GM10266 (cell line): ENCODE data around the gene PRKCD.

ENCODE experiments used
- DNase-seq: peaks from one replicate; pipeline ENCODE4 v3.0.0; 2012; ENCODE audit errors: extremely low spot score
- TF ChIP-seq, protein P1 (sequence below): IDR thresholded peaks from 2 replicates; pipeline ENCODE4 v1.5.1; 2012; ENCODE audit warnings: mild to moderate bottlenecking, low read depth; ENCODE audit not compliant: control insufficient read depth, insufficient read depth; ENCODE audit errors: missing control alignments

The PRKCD gene

DNA sequence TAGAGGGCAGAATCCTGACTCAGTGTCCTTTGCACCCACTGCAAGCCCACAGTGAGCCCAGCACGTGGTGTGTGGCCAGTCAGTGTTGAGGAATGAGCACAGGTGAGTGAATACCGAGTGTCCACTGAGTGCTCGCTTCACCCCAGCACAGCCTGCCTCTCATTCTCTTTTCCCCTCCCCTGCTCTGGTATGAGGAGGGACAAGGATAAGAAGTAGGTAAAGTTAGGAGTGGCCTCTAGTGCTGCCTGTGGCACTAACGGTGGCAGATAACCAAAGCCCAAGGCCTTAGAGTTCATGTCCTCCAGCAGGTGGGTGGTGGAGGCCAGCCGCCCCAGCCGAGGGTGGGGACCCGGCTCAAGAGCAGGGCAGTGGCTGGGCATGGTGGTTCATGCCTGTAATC is 38.0 kb downstream of the PRKCD start:
- DNase-seq = no peak
- TF ChIP-seq, protein P1, sequence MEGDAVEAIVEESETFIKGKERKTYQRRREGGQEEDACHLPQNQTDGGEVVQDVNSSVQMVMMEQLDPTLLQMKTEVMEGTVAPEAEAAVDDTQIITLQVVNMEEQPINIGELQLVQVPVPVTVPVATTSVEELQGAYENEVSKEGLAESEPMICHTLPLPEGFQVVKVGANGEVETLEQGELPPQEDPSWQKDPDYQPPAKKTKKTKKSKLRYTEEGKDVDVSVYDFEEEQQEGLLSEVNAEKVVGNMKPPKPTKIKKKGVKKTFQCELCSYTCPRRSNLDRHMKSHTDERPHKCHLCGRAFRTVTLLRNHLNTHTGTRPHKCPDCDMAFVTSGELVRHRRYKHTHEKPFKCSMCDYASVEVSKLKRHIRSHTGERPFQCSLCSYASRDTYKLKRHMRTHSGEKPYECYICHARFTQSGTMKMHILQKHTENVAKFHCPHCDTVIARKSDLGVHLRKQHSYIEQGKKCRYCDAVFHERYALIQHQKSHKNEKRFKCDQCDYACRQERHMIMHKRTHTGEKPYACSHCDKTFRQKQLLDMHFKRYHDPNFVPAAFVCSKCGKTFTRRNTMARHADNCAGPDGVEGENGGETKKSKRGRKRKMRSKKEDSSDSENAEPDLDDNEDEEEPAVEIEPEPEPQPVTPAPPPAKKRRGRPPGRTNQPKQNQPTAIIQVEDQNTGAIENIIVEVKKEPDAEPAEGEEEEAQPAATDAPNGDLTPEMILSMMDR = no peak

DNA sequence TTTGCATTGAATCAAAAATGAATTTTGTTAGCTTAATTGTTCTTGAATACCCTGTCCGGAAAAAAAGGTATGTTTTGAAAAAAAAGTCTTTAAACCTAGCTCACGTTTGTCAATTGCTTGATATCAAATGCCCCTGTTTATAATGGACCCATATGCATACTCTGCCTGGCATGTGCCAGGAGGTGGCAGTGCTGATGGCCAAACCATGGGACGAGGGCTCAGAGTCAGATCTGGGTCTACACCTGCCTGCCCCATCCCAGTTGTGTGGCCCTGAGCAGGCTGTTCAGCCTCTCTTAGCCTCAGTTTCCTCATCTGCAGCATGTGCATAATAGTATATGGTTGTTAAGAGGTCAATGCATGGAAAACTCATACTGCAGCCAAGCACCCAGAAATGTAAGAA is 38.8 kb downstream of the PRKCD start:
- TF ChIP-seq, protein P1 = peak; percentile 36
- no peak for DNase-seq

DNA sequence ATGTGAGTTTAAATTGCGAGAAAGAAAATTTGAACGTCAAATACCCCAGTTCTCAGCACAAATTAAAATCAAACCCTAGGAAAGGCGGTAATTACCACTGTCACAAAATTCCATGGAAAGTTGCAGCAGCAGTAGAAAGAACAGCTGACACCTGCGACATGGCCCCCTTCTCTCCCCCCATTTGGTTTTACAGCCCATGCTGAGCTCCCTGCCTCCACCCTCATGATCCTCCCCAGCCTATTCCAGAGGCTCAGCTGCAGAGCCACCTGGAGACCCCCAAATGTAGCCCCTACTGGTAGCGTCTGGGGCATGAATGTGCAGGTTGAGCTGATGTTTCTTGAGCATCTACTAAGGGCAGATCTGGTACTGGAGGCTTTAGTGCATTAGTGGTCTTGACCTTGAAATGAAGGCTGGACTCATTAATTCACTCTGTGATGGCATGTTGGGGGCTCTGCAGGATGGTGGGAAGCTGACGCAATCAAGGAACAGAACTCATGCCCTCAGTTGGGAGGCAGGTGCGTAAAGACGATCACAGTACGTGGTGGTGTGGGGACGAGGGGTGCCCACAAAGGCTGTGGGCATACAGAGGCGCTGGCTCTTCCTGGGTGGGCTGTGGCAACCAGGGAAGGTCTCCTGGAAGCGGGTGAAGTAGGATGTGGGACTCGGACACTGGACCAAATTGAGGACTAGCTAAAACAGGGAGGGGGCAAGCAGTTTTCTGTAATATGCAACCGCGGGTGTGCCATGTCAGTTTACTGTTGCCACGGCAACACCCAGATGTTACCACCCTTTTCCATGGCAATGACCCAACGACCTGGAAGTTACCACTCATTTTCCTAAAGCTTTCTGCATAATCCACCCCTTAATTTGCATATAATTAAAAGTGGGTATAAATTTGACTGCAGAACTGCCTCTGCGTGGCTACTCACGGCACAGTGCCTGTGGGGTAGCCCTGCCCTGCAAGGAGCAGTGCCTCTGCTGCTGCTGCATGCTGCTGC is 39.8 kb downstream of the PRKCD start:
- TF ChIP-seq, protein P1 = no peak
- no peak for DNase-seq

DNA sequence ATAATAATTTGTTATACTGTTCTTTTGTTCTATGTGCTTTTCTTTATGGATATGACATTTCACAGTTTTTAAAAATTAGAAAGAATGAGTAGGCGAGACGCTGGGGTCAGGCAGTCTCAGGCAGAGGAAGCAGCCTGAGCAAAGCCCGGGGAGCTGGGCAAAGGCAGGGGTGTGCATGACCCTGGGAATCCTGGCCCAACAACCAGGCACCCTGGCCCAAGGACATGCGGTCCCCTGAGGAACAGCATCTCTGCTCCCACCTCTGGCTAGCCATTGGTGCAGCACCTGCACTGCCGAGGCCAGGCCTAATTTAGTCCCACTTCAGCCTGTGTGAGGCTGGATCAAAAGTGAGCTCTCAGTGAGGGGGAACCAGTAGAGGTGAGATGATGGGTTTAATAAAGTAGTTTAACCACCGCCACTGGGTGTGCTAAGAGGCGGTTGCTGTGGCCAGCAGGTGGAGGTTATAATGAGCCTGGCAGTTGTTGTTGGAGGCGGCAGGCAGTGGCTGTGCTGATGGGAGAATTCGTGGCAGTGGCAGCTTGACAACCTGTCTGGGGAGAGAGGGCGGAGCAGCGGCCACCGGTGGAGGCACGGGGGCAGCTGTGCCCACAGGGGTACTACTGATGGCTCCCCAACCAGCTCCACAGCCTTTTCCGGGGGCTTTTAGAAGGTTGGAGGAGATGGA is 41.5 kb downstream of the PRKCD start:
- TF ChIP-seq, protein P1 = no peak
- no peak for DNase-seq

DNA sequence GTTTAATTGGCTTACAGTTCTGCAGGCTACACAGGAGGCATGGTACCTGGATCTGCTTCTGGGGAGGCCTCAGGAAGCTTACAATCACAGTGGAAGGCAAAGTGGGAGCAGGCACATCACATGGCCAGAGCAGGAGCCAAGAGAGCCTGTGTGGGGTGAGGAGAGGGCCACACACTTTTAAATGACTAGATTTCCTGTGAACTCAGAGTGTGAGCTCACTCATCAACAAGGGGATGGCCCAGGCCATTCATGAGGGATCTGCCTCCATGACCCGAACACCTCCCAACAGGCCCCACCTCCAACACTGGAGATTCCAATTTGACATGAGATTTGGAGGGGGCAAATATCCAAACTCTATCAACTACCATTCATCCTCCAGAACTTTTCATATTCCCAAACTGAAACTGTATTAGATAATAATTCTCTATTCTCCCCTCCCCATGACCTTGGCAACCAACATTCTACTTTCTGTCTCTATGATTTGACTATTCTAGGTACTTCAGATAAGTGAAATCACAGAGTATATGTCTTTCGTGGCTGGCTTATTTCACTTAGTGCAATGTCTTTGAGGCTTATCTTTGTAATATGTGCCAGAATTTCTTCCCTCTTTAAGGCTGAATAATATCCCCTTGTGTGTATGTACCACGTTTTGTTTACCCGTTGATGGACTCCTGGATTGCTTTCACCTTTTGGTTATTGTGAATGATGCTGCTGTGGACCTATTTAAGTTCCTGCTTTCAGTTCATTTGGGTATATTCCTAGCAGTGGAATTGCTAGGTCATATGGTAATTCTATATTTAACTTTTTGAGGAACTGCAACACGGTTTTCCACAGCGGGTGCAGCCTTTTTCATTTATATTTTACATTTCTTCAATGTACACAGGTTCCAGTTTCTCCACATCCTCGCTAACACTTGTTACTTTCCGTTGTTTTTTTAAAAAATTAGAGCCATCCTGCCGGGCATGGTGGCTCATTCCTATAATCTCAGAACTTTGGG is 51.0 kb downstream of the PRKCD start:
- no peak for DNase-seq

DNA sequence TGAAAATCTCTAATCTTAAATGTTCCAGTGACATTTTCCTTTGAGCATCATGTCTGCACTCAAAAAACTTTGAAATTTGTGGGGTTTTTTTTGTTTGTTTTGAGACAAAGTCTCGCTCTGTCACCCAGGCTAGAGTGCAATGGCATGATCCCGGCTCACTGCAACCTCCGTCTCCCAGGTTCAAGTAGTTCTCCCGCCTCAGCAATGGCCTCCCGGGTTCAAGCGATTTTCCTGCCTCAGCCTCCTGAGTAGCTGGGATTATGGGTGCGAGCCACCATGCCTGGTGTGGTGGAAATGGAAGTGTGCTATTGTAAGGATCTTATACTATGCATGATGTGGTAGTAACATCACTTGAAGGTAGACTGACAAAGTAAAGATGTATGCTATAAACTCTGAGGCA is 52.3 kb downstream of the PRKCD start:
- TF ChIP-seq, protein P1 = no peak
- DNase-seq = no peak

More for the DNA sequence above, 51.0 kb downstream of the PRKCD start:
- TF ChIP-seq, protein P1 = no peak
